Measurements from ENCODE around the gene VWA8.

Gene VWA8

DNA sequence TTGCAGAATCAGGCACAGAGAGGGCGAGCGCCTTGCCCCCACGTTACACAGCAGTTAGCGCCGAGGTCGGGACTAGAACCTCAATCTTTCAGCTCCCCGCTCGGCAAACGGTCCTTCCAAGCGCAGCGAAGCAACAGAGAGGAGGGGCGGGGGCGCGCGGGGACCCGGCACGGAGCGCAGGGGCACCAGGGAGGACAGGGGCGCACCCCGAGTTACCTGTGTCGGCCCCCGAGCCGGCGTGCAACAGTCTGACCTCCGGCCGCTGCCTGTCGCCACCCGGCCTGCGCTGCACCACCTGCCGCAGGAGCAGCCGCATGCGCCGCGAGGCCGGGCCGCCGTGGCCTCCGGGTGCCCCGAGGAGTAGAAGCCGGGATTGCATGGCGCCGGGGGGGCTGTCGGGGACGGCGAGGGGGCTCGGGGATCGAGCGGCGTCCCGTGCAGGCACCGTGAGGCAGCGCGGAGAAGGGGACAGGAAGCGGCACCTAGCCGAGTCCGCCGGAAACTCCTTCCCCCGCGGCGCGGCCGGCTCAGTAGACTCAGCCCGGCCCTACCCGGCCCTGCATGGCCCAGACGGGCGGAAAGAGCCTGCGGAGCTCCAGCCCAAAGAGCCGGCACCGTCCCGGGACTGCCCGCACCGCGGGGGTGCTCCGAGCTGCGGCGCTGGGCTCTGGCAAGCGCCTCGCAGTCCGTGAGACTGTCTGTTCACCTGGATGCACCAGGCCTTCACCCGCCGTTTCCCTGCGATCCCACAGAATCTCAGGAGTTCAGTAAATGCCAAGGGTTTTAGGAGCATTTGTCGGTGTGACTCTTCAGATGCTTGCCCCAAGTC, at the start of gene VWA8:
Gene VWA8 (minus strand): TSS at position 473 of the 829 bp plus-strand sequence. CDS start 94 bp downstream, at position 379.
- DNase-seq, result peak; percentile 37

GRCh38 chr13:42009057-42009456, 48.1 kb upstream of the VWA8 start:
- no peak for DNase-seq

GRCh38 chr13:42007844-42008243, 46.9 kb upstream of the VWA8 start:
- DNase-seq, result no peak

- no peak for DNase-seq
Observed at GRCh38 chr13:42002066-42002465, 41.2 kb upstream of the VWA8 start.

- DNase-seq, result no peak
Observed at GRCh38 chr13:42001580-42001979, 40.7 kb upstream of the VWA8 start.

GRCh38 chr13:42000846-42001245, 39.9 kb upstream of the VWA8 start:
- DNase-seq, result no peak

DNA sequence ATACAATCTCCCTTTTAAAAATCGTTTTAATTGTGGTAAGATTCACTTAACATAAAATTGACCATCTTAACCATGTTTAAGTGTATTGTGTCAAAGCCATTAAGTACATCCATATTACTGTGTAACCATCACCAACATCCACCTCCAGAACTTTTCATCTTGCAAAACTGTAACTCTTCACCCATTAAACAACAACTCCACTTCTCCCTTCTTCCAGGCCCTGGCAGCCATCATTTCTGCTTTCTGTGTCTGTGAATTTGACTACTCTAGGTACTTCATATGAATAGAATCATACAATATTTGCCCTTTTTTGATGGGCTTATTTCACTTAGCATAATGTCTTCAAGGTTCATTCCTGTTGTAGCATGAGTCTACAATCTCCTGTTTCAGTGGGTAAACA, 36.5 kb upstream of the VWA8 start:
- no peak for DNase-seq

DNA sequence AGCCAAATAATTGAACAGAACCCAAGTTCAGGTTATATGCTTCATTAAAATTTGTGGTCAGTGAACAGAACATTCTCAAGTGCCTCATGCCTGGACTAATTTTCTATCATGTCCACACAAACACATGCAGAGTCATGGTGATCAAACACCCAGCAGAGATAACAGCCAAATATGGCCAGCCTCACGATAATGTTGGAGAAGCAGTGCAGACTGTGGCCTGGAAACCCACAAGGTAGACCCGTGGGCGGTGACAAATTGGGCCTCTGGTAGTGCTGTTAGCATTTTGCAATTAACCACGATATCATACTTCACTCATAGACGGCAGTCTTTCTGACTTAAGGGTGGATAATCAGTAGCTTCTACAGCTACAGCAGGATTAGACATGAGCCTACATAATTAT, 35.0 kb upstream of the VWA8 start:
- DNase-seq, result no peak

DNA sequence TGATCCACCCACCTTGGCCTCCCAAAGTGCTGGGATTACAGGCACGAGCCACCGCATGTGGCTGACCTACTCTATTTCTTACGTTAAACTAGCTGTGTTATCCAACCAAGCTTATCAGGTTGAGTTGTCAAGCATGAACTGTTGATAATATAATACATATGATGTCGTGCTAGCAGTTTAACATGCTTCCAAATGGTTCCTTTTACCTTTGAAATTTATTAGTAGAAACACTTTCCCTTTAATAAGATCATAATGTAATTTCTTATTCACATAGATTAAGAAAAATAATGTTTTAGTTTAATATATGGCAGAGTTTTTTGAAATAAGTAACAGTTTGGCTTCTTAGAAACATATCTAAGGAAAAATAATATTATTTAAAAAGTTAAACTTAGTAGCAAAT, 34.4 kb upstream of the VWA8 start:
- DNase-seq, result no peak

GRCh38 chr13:41994696-41995095, 33.8 kb upstream of the VWA8 start:
- no peak for DNase-seq

DNA sequence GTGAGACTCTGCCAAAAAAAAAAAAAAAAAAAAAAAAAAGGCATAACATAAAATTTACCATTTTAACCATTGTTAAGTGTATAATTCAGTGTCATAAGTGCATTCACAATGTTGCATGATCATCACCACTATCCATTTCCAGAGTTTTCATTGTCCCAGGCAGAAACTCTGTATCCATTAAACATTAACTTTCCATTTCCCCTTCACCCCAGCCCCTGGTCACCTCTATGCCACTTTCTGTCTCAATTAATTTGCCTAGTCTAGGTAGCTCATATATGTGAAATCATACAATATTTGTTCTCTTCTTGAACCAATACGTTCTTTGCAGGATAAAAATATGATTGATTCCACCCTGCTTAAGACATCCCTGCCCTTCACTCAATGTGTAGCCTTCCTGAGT, 31.0 kb upstream of the VWA8 start:
- no peak for DNase-seq

- DNase-seq, result no peak
Observed at GRCh38 chr13:41988244-41988643, 27.3 kb upstream of the VWA8 start.

DNA sequence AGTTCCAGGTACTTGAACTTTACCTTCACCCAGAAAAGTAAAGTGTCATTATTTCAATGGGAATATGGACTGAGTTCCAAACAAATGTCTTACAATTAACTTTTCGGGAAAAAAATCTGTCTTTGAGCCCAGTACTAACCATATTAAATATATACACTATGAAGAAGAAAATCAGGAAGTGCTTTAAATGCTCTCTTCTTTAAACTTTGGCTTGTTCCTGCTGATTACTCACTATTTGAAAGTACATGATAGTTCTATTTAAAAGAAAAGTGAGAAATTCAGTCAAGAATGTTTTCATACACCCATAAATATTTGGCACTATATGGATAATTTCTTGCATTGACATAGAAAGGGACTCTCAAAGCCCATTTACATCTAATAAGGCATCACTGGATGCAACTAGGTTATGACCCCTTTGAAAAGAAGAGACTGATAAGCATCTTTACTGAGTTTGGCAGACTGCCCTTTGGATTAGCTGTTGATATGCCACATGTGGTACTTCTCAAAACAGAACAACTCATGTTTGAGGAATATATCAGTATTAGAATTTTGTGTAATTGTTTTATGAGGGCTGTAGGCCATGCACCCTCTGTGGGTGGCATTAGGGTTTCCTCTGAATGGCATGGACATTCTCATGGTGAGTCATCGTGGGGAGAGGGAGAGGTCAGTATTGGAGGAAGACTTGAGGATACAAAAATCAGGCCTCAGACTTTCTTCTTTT, 25.0 kb upstream of the VWA8 start:
- DNase-seq, result no peak

GRCh38 chr13:41981951-41982715, 21.2 kb upstream of the VWA8 start:
- no peak for DNase-seq

DNA sequence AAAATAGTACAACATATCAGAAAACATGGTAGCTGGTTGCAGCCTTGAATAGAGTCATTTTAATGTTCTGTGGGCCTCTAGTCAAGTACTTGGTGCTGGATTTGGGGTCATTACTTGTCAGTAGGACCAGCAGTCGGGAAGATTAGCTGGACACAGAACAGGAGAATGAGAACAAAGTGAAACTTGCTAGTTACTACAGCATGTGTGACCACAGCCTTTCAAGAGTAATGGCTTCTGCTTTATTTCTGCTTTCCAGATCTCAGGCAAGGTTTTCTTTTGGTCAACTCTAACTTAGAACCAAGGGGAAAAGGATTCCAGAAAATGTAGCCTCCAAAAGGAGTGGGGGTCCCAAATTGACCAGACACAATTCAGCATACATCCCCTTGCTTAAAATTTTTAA, 17.1 kb upstream of the VWA8 start:
- no peak for DNase-seq

GRCh38 chr13:41976476-41976875, 15.6 kb upstream of the VWA8 start:
- no peak for DNase-seq

GRCh38 chr13:41974262-41974900, 13.5 kb upstream of the VWA8 start:
- DNase-seq, result no peak

GRCh38 chr13:41973247-41973741, 12.4 kb upstream of the VWA8 start:
- no peak for DNase-seq

GRCh38 chr13:41971848-41972247, 10.9 kb upstream of the VWA8 start:
- no peak for DNase-seq

- DNase-seq, result no peak
Observed at GRCh38 chr13:41970918-41971317, 10.0 kb upstream of the VWA8 start.

DNA sequence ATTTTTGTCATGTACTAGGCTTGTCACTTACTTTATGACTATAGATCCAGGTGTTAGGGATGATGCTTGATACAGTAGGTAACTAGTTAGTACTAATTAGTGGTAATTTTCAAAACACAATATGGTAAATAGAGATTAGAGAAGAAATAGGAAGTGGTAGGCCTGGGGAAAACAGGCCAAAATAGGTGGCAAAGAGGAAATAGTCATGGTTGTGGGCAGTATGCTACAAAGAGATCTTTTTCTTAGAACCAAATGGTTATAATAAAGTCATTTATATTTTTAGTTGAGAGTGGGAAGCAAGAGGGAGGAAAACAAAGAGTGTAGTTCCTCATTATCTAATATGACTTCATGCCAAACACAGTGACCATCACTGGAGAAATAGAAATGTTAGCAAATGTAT, 9.1 kb upstream of the VWA8 start:
- DNase-seq, result no peak

DNA sequence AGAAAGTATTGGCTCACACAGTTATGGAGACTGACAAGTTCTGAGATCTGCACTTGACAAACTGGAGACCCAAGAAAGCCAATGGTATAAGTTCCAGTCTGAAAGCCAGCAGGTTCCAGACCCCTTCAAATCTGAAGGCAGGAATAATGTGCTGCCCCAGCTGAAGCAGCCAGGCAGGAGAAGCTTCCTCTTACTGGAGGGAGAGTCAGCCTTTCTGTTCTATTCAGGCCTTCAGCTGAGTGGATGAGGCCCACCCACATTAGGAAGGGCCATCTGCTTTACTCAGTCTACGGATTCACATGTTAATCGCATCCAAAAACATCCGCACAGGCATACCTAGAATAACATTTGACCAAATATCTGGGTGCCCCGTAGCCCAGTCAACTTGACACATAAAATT, 8.2 kb upstream of the VWA8 start:
- DNase-seq, result no peak

DNA sequence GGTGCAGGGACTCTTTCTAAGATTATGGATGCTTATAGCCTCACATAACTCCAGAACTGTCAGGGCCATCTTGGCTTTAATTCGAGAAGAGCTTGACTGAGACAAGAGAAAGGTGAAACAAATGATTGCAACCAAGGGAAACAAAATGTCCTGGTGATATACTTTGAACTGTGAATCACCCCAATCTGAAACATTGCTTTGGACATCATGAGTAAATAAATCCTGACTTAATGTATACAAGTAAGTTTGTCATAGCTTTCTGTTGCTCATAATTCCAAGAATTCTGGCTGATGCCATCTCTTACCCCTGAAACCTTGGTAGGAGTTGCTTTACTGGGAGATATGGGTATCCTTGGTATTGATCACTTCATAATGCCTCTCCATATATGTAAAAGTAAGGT, 5.8 kb upstream of the VWA8 start:
- no peak for DNase-seq
